8988T (cell line): ENCODE data around the gene IAPP.
"Not testable (repeated sequence)": the region's sequence is repeated elsewhere in the genome, so short reads cannot be mapped to it uniquely, and the experiment has no call there.

ENCODE experiments used
- DNase-seq: peaks from one replicate; pipeline ENCODE4 v3.0.0; 2011

IAPP gene

GRCh38 chr12:21381320-21381719 is 8.6 kb downstream of the IAPP start:
- not testable (repeated sequence) for DNase-seq

GRCh38 chr12:21384261-21384660 is 11.6 kb downstream of the IAPP start:
- DNase-seq: no peak

DNA sequence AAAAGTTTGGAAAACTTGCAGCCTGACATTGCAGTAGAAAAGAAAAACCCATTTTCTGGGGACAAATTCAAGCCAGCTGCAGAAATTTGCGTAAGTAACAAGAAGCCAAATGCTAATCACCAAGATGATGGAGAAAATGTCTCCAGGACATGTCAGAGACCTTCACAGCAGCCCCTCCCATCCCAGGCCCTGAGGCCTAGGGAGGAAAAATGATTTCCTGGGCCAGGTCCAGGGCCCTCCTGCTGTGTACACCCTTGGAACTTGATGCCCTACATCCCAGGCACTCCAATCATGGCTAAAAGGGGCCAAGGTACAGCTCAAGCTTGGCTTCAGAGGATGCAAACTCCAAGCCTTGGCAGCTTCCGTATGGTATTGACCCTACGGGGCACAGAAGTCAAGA is 14.5 kb downstream of the IAPP start:
- no peak for DNase-seq

GRCh38 chr12:21392384-21392783 is 19.7 kb downstream of the IAPP start:
- DNase-seq: no peak

DNA sequence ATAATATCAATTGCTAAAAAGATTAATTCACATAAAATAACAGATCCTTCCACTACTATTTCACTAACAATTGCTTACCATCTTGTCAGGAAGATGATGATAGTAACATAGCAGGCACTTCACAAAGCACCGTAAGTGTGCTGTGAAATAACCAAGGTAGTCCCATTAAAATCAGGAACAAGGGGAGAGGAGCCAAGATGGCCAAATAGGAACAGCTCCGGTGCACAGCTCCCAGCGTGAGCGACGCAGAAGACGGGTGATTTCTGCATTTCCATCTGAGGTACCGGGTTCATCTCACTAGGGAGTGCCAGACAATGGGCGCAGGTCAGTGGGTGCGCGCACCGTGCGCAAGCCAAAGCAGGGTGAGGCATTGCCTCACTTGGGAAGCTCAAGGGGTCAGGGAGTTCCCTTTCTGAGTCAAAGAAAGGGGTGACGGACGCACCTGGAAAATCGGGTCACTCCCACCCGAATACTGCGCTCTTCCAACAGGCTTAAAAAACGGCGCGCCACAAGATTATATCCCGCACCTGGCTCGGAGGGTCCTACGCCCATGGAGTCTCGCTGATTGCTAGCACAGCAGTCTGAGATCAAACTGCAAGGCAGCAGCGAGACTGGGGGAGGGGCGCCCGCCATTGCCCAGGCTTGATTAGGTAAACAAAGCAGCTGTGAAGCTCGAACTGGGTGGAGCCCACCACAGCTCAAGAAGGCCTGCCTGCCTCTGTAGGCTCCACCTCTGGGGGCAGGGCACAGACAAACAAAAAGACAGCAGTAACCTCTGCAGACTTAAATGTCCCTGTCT is 22.3 kb downstream of the IAPP start:
- not testable (repeated sequence) for DNase-seq

GRCh38 chr12:21413369-21414277 is 40.9 kb downstream of the IAPP start:
- no peak for DNase-seq

- no peak for DNase-seq
Observed at GRCh38 chr12:21416511-21417121, 43.9 kb downstream of the IAPP start.

GRCh38 chr12:21418398-21418797 is 45.7 kb downstream of the IAPP start:
- DNase-seq: not testable (repeated sequence)

DNA sequence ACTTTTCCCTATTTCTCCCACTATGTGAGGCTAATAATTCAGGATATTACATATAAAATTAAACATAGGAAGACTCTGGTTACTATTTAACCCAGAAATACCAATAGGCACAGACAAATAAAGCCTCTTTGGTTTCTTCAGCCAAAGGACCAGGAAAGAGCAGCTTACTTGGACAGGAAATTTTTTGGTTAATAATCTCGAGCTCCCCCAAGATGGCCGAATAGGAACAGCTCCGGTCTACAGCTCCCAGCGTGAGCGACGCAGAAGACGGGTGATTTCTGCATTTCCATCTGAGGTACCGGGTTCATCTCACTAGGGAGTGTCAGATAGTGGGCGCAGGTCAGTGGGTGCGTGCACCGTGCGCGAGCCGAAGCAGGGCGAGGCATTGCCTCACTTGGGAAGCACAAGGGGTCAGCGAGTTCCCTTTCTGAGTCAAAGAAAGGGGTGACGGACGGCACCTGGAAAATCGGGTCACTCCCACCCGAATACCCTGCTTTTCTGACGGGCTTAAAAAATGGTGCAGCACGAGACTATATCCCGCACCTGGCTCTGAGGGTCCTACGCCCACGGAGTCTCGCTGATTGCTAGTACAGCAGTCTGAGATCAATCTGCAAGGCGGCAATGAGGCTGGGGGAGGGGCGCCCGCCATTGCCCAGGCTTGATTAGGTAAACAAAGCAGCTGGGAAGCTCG is 46.5 kb downstream of the IAPP start:
- DNase-seq: not testable (repeated sequence)

- no peak for DNase-seq
Observed at GRCh38 chr12:21428241-21428640, 55.5 kb downstream of the IAPP start.
